Thoracic aorta (tissue), 2 donors: ENCODE data around the gene TRRAP. TPM values are rescaled to one million over a fixed set of nuclear protein-coding genes. Genes with fewer than 3 reads are reported as not detected.

Experiments
- ATAC-seq: fragments of 150-250 bp; one replicate; pipeline ENCODE4 v1.8.0; 2017; ENCODE audit warnings: low read depth; ENCODE audit not compliant: insufficient number of reproducible peaks, low FRiP score
- DNase-seq: peaks from one replicate; pipeline ENCODE4 v3.0.0-alpha.2; 2020; ENCODE audit warnings: low spot score
- H3K27ac ChIP-seq, 2 donors: fragments of 200-600 bp; sonication (generic); 1 replicate in 1 of 2; 2 replicates in 1 of 2; pipeline ENCODE4 v1.5.1; 2016; ENCODE audit warnings: mild to moderate bottlenecking in 2 of 2, moderate library complexity in 2 of 2
- H3K27me3 ChIP-seq: fragments of 200-600 bp; sonication (generic); replicated peaks from 2 replicates; pipeline ENCODE4 v1.6.0; 2016; ENCODE audit warnings: mild to moderate bottlenecking; ENCODE audit not compliant: insufficient read depth
- H3K36me3 ChIP-seq: fragments of 200-600 bp; sonication (generic); one replicate; pipeline ENCODE4 v1.5.1; 2016
- H3K4me1 ChIP-seq, 2 donors: fragments of 200-600 bp; sonication (generic); 1 replicate in 1 of 2; 2 replicates in 1 of 2; pipeline versions ENCODE4 v1.5.1 to v1.6.0; 2016; ENCODE audit warnings: low read depth in 2 of 2, mild to moderate bottlenecking in 1 of 2; ENCODE audit not compliant: control insufficient read depth in 1 of 2
- H3K4me3 ChIP-seq: fragments of 200-600 bp; sonication (generic); 2 replicates; pipeline ENCODE4 v1.5.1; 2016; ENCODE audit warnings: mild to moderate bottlenecking
- H3K9me3 ChIP-seq: fragments of 200-600 bp; sonication (generic); 2 replicates; pipeline ENCODE4 v1.5.1; 2016
- total RNA-seq, 2 donors: library from RNA; depleted of rRNA; stranded (reverse); fragments of >200 nt; gene quantifications; one replicate each; pipeline versions ENCODE4 v1.1.0 to v1.2.3, GENCODE V29; 2016
- TF ChIP-seq, protein P1 (sequence below): fragments of 200-600 bp; sonication (generic); IDR thresholded peaks from one replicate; pipeline ENCODE4 v1.5.1; 2019; ENCODE audit warnings: antibody characterized with exemption

Gene TRRAP
- total RNA-seq, 2 donors from 2014 or later: 44.8 to 49.5 TPM

DNA sequence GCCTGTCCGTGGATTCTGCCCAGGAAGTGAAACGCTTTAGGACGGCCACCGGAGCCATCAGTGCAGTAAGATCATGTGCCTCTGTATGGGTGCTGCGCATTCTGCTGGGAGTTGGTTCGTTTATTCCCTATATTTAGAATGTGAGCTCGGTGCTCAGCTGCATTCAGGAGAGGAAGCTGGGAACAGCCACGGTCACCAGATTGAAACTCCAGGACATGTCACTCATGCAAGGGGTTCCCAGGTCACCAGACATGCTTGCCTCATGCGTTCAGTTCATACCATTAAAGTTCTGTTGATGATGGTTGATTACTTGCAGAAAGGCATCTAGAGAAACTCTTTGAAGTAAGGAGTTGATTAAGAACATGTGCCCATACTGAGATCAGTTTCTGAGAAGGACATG, 78.1 kb downstream of the TRRAP start:
- no peak for DNase-seq
- Histone ChIP-seq H3K36me3 (peaks cover 86% of the 10 kb centered on the region), H3K9me3 (no peaks in the 10 kb centered on the region), H3K27me3 (no peaks in the 10 kb centered on the region), H3K4me3 (no peak overlapping the region), H3K27ac (no peak overlapping the region), H3K4me1 (no peaks in the 10 kb centered on the region)
- ATAC-seq: no peak
- TF ChIP-seq, protein P1, sequence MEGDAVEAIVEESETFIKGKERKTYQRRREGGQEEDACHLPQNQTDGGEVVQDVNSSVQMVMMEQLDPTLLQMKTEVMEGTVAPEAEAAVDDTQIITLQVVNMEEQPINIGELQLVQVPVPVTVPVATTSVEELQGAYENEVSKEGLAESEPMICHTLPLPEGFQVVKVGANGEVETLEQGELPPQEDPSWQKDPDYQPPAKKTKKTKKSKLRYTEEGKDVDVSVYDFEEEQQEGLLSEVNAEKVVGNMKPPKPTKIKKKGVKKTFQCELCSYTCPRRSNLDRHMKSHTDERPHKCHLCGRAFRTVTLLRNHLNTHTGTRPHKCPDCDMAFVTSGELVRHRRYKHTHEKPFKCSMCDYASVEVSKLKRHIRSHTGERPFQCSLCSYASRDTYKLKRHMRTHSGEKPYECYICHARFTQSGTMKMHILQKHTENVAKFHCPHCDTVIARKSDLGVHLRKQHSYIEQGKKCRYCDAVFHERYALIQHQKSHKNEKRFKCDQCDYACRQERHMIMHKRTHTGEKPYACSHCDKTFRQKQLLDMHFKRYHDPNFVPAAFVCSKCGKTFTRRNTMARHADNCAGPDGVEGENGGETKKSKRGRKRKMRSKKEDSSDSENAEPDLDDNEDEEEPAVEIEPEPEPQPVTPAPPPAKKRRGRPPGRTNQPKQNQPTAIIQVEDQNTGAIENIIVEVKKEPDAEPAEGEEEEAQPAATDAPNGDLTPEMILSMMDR: no peak

DNA sequence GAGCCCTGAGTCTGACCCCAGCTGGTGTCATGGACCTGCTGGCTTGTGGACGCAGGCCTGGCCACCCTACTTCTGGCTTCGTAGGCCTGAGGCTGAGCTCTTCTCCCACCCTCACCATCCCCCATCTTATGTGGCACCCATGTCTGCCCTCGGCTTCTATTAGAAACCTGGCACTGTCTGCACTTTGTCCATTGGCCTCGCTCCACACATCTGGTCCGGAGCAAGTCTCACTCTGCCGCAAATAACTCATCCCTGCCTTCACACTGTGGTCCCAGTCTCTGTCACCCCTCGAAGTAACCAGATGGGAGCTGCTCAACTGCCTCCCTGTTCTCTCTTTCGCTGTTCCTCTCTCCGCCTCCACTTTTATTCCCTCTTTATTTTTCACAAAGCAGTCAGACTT, 78.6 kb downstream of the TRRAP start:
- Histone ChIP-seq H3K27ac (no peak overlapping the region), H3K4me1 (no peaks in the 10 kb centered on the region), H3K9me3 (no peaks in the 10 kb centered on the region), H3K36me3 (peaks cover 86% of the 10 kb centered on the region), H3K4me3 (no peak overlapping the region), H3K27me3 (no peaks in the 10 kb centered on the region)
- no peak for ATAC-seq
- TF ChIP-seq, protein P1: no peak
- DNase-seq: no peak

DNA sequence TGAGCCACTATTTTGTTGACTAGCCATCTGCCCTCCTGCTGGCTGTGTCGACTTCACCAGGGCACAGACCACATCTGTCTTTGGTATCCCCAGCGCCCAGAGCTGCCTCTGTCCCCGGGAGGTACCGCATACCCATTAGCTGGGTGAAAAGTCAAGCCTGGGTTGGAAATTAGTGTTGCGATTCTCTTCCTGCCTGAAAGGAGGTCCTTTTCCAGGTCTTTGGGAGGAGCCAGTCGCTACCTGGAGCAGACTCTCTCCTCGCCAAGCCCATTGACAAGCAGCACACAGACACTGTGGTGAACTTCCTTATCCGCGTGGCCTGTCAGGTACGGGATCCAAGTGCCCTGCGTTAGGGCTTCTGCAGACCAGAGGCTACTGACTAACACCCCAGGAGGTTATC, 79.4 kb downstream of the TRRAP start:
- ATAC-seq (no peak), DNase-seq (no peak)
- no peak overlapping the region for H3K4me3 ChIP-seq
- H3K27ac ChIP-seq: no peak overlapping the region
- no peaks in the 10 kb centered on the region for H3K27me3 ChIP-seq
- no peaks in the 10 kb centered on the region for H3K4me1 ChIP-seq
- TF ChIP-seq, protein P1: no peak
- H3K9me3 ChIP-seq: no peaks in the 10 kb centered on the region
- H3K36me3 ChIP-seq: peaks cover 87% of the 10 kb centered on the region

DNA sequence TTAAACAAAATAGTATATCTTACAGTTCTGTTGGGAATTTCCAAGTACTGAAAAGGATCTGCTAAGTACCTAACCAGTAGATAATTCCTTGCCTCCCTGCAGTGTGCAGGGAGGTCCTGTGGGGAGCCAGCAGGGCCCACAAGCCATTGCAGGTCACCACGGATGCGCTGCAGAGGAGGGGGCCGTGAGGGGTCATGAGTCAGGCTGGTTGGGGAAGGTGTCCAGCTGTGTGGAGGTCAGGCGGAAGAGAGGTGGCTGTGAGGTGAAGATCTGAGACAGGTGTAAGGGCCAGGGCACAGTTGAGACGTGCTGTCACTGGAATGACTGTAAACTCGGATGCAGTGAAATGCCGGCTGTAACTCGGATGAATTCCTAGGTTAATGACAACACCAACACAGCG, 80.6 kb downstream of the TRRAP start:
- TF ChIP-seq, protein P1: no peak
- ATAC-seq: no peak
- Histone ChIP-seq H3K27me3 (no peaks in the 10 kb centered on the region), H3K4me1 (no peaks in the 10 kb centered on the region), H3K4me3 (no peak overlapping the region), H3K27ac (no peak overlapping the region), H3K9me3 (no peaks in the 10 kb centered on the region), H3K36me3 (peaks cover 83% of the 10 kb centered on the region)
- no peak for DNase-seq

DNA sequence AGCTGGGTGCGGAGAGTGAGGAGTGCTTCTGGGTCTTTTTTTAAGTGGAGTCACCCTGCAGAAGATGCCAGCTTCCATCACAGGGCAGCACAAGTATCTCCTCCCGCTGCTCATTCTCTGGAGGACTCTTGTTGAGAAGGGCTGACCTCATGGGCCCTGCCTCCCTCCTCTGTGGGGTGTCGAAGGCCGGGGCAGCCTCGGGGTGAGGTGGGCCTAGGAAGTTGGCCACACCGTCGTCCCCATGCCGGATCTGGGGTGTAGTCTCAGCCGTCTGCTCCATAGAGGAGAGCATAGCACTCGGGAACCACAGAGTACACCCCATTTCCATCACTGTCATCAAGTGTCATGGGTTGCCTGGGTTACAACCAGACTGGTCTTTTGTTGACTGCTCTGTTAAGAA, 85.0 kb downstream of the TRRAP start:
- TF ChIP-seq, protein P1: no peak
- DNase-seq: no peak
- Histone ChIP-seq H3K4me3 (no peak overlapping the region), H3K27me3 (no peaks in the 10 kb centered on the region), H3K36me3 (peaks cover 74% of the 10 kb centered on the region), H3K9me3 (no peaks in the 10 kb centered on the region), H3K4me1 (no peaks in the 10 kb centered on the region), H3K27ac (no peak overlapping the region)
- no peak for ATAC-seq
